Measurements from ENCODE around the gene SHROOM2. TPM values are rescaled to one million over a fixed set of nuclear protein-coding genes. Genes with fewer than 3 reads are reported as not detected.

Gene SHROOM2
- total RNA-seq, 1 experiment from 2014 or later = 5.3 TPM

- intact Hi-C loops (cut with micrococcal nuclease) = no loop called here
- TF ChIP-seq TCF7L2 (IDR thresholded peaks at IDR 0.05; ENCODE audit: borderline replicate concordance, extremely low read depth, insufficient read depth, insufficient read length) = no peak
- TF ChIP-seq CEBPB (IDR thresholded peaks at IDR 0.05; ENCODE audit: low read depth) = no peak
- no peak for TF ChIP-seq SIN3A (IDR thresholded peaks at IDR 0.05; ENCODE audit: low read depth)
- no peak for TF ChIP-seq POLR2AphosphoS5 (IDR thresholded peaks at IDR 0.05; ENCODE audit: low read depth, low read length)
- no peak for TF ChIP-seq JUND (IDR thresholded peaks at IDR 0.05)
- no peak for TF ChIP-seq ZNF274 (IDR thresholded peaks at IDR 0.05; ENCODE audit: low read depth, low read length)
- no peak for TF ChIP-seq ZFX (IDR thresholded peaks at IDR 0.05)
- no peak for TF ChIP-seq RAD21 (IDR thresholded peaks at IDR 0.05; ENCODE audit: low read depth)
- TF ChIP-seq ATF3 (IDR thresholded peaks at IDR 0.05) = no peak
- TF ChIP-seq EGR1 (IDR thresholded peaks at IDR 0.05; ENCODE audit: low read depth) = no peak
- no peak for TF ChIP-seq EZH2 (IDR thresholded peaks at IDR 0.05)
- no peak for TF ChIP-seq SRF (IDR thresholded peaks at IDR 0.05; ENCODE audit: low read depth)
- TF ChIP-seq FOSL1 (IDR thresholded peaks at IDR 0.05; ENCODE audit: low read depth) = no peak
- TF ChIP-seq POLR2A (IDR thresholded peaks at IDR 0.05; ENCODE audit: borderline replicate concordance, extremely low read depth, insufficient read depth, insufficient read length) = no peak
- no peak for TF ChIP-seq YY1 (IDR thresholded peaks at IDR 0.05; ENCODE audit: extremely low read depth, insufficient replicate concordance, low read depth, low read length)
- TF ChIP-seq REST (IDR thresholded peaks at IDR 0.05; ENCODE audit: low read depth) = no peak
- no peak for TF ChIP-seq SP1 (IDR thresholded peaks at IDR 0.05; ENCODE audit: low read depth)
- TF ChIP-seq EZH2phosphoT487 (IDR thresholded peaks at IDR 0.05; ENCODE audit: borderline replicate concordance) = no peak
Measured at GRCh38 chrX:9747644-9748043, 38.6 kb upstream of the SHROOM2 start.

More at GRCh38 chrX:9747644-9748043, 38.6 kb upstream of the SHROOM2 start:
- no peaks in the 10 kb centered on the region for H3K27me3 ChIP-seq (ENCODE audit: insufficient read depth, low read length)
- ChIA-PET RAD21 (ENCODE audit: low non-redundant PET in 1 of 2, low total read pairs in 2 of 2, uncharacterized antibody in 2 of 2, unreplicated experiment in 2 of 2) (no interaction called here), CTCF (no interaction called here), POLR2A (no interaction called here)
- no peaks in the 10 kb centered on the region for H3K36me3 ChIP-seq (ENCODE audit: control insufficient read depth in 1 of 2, insufficient read depth in 2 of 2, low read length in 2 of 2)
- H3K27ac ChIP-seq (ENCODE audit: low read depth, low read length) = no peak overlapping the region
- no peak overlapping the region for H3K4me2 ChIP-seq (ENCODE audit: low read length)
- ATAC-seq (no peak), DNase-seq (ENCODE audit: low read depth, low spot score) (no peak)
- no peak overlapping the region for H3K4me3 ChIP-seq (replicated peaks in 1 of 2; ENCODE audit: low read depth in 1 of 2, low read length in 2 of 2)
- H3K4me1 ChIP-seq (ENCODE audit: control insufficient read depth in 1 of 2, insufficient read depth in 2 of 2, low read length in 2 of 2) = no peaks in the 10 kb centered on the region
- no peaks in the 10 kb centered on the region for H3K79me2 ChIP-seq (ENCODE audit: insufficient read depth, low read length)
- no peak overlapping the region for H2AFZ ChIP-seq (ENCODE audit: low read depth, low read length, poor library complexity, severe bottlenecking)
- no TSS peak for BruUV-seq (replicated peaks)
- H3K9me2 ChIP-seq (ENCODE audit: insufficient read depth) = no peaks in the 10 kb centered on the region
- H4K20me1 ChIP-seq (ENCODE audit: insufficient read depth) = no peaks in the 10 kb centered on the region
- H3K9ac ChIP-seq (ENCODE audit: low read length) = no peak overlapping the region
- no peaks in the 10 kb centered on the region for H3K9me3 ChIP-seq (ENCODE audit: control insufficient read depth in 1 of 2, insufficient read depth in 1 of 2, low read depth in 1 of 2, low read length in 2 of 2)

Data from HCT116 (cell line).